GM12801 (cell line): ENCODE measurements around the gene LMTK3.

Experiments used
- TF ChIP-seq, protein P1 (sequence below): IDR thresholded peaks from one replicate; pipeline ENCODE4 v1.5.1; 2011; ENCODE audit warnings: control low read depth; ENCODE audit not compliant: insufficient read length; ENCODE audit errors: extremely low read depth

Gene LMTK3, protein sequence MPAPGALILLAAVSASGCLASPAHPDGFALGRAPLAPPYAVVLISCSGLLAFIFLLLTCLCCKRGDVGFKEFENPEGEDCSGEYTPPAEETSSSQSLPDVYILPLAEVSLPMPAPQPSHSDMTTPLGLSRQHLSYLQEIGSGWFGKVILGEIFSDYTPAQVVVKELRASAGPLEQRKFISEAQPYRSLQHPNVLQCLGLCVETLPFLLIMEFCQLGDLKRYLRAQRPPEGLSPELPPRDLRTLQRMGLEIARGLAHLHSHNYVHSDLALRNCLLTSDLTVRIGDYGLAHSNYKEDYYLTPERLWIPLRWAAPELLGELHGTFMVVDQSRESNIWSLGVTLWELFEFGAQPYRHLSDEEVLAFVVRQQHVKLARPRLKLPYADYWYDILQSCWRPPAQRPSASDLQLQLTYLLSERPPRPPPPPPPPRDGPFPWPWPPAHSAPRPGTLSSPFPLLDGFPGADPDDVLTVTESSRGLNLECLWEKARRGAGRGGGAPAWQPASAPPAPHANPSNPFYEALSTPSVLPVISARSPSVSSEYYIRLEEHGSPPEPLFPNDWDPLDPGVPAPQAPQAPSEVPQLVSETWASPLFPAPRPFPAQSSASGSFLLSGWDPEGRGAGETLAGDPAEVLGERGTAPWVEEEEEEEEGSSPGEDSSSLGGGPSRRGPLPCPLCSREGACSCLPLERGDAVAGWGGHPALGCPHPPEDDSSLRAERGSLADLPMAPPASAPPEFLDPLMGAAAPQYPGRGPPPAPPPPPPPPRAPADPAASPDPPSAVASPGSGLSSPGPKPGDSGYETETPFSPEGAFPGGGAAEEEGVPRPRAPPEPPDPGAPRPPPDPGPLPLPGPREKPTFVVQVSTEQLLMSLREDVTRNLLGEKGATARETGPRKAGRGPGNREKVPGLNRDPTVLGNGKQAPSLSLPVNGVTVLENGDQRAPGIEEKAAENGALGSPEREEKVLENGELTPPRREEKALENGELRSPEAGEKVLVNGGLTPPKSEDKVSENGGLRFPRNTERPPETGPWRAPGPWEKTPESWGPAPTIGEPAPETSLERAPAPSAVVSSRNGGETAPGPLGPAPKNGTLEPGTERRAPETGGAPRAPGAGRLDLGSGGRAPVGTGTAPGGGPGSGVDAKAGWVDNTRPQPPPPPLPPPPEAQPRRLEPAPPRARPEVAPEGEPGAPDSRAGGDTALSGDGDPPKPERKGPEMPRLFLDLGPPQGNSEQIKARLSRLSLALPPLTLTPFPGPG (N-terminal part only)

DNA sequence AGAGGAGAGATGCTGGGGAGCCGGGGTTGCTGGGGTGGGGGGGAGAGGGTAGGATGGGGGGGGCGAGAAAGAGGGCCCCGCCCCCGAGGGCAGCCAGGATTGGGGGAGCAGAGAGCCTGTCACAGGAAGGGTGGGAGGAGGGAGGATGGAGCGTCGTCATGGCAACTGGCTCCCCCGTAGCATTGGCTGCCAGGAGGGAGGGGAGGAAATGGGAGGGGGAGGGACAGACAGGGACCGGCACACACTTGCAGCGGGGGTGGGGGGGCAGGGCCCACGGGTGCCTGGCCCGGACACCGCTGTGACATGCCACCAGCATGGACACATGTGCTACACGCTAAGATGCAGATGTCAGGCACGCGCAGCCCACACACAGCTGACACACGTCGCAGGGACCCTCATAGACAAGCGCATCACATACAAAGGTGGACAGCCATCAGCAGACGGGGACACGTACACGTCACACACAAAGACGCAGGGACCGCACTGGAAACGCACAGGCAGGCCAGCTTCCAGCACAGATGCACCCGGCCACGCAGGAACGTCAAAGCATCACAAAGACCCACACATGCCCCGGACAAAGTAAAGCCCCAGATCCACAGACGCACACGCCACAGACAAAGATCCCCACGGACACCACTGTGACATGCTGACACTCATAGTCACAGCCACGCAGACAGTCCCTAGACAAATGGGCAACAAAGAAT, at the start of gene LMTK3:
Gene LMTK3, minus strand, starts transcription at position 36 of the 704 bp plus-strand sequence. CDS start 259 bp downstream, outside the sequence.
- TF ChIP-seq, protein P1, sequence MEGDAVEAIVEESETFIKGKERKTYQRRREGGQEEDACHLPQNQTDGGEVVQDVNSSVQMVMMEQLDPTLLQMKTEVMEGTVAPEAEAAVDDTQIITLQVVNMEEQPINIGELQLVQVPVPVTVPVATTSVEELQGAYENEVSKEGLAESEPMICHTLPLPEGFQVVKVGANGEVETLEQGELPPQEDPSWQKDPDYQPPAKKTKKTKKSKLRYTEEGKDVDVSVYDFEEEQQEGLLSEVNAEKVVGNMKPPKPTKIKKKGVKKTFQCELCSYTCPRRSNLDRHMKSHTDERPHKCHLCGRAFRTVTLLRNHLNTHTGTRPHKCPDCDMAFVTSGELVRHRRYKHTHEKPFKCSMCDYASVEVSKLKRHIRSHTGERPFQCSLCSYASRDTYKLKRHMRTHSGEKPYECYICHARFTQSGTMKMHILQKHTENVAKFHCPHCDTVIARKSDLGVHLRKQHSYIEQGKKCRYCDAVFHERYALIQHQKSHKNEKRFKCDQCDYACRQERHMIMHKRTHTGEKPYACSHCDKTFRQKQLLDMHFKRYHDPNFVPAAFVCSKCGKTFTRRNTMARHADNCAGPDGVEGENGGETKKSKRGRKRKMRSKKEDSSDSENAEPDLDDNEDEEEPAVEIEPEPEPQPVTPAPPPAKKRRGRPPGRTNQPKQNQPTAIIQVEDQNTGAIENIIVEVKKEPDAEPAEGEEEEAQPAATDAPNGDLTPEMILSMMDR = no peak

DNA sequence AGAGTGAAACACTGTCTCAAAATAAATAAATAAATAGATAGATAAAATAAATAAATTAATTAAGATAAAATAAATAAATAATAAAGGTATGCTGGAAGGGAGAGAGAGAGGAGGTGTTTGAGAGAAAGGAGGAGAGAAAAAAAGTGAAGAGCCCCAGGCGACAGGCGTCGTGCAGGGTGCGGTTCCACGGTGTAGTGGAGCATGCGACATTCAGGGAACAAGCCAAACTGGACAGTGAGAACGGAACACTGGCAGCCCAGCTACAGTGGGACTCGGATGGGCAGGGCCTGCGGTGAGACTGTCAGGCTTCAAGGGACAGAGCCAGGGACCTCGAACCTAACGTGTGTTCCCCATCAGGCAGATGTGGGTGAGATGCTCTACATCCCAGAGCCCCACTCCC, 49.8 kb upstream of the LMTK3 start:
- TF ChIP-seq, protein P1 = no peak

DNA sequence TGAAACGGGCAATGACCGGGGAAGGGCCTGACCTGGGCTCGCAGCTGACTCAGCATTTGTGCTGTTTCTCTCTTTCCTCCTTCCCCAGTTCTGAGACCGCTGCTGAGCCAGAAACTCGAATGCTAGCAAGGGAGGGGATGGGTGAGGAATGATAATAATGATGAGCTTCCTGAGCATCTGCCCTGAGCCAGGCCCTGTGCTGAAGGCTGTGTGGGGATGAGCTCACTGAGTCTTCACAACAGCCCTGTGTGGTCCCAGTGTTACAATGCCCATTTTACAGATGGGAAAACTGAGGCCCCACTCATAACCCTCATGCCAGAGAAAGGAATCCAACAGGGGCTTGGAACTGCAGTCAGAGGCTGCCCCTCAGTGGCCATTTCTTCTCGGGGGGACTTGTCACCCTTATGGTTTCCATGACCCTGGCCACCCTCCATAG, 48.5 kb upstream of the LMTK3 start:
- TF ChIP-seq, protein P1 = no peak

DNA sequence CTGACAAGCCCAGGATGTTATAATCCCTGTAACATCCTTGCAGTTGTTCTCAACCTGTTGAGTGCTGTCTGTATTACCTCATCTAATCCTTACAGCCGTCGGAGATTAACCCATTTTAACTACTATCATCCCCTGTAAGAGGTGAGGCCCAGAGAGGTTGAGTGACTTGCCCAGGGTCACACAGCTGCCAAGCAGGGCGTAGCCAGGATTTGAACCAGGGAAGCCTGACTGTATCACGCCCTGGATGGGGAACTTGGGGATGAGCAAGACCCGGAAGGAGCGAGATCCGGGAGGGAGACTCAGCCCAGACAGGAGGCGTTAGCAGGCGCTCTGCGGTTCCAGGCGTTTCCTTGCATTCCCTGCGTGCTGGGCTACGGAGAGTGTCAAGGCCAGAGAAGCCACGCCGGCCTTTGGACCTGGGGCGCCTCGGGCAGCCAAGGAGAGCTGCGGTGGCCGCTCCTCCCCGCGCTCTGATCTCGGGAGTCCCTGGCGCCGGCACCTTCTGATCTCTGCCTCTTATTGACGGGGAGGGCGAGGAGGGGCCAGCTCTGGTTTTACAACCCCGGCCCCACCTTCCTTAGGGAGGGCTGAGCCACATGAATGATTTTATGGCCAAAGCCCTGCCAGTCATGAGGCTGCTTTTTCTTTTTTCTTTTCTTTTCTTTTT, 46.5 kb upstream of the LMTK3 start:
- TF ChIP-seq, protein P1 = no peak

DNA sequence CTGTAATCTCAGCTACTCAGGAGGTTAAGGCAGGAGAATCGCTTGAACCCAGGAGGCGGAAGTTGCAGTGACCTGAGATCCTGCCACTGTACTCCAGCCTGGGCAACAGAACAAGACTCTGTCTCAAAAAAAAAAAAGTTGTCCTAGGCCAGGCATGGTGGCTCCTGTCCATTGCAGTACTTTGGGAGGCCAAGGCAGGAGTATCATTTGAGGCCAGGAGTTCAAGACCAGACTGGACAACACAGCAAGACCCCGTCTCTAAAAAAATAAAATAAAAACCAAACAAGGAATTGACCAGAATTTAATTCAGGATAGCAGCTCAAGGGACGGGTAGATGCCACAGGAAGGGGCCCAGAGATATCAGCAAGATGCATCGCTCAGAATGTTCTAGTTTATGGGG, 45.2 kb upstream of the LMTK3 start:
- TF ChIP-seq, protein P1 = no peak

DNA sequence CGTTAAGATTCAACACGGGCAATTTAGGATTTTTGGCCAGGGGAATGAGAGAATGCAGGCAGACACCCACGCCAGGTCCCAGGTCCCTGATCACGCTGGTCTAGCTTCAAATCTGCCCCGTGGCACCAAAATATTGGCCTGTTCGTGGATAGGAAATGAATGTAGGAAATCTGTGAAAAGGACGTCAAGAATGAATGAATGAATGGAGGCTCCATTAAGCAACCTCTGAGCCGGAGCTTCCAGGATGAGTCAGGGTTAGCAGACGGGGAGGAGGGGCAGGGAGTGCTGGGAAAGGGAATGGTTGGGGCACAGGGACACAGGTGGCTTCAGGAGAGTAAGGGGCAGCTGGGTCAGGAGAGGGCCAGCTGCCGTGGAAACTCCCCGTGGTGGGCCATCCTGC, 44.5 kb upstream of the LMTK3 start:
- TF ChIP-seq, protein P1 = no peak
